ENCODE data around the gene MSN.
"Not testable (repeated sequence)": the region's sequence is repeated elsewhere in the genome, so short reads cannot be mapped to it uniquely, and the experiment has no call there.

MSN gene

GRCh38 chrX:65720381-65720964 is 53.0 kb downstream of the MSN start:
- DNase-seq = no peak

- no peak for DNase-seq
Observed at GRCh38 chrX:65723706-65724105, 56.3 kb downstream of the MSN start.

- DNase-seq = no peak
Observed at GRCh38 chrX:65726715-65727114, 59.3 kb downstream of the MSN start.

- DNase-seq = no peak
Observed at GRCh38 chrX:65731684-65732289, 64.3 kb downstream of the MSN start.

- DNase-seq = no peak
Observed at GRCh38 chrX:65740909-65741308, 73.5 kb downstream of the MSN start.

GRCh38 chrX:65741823-65742222 is 74.4 kb downstream of the MSN start:
- DNase-seq = no peak

GRCh38 chrX:65744965-65745364 is 77.5 kb downstream of the MSN start:
- no peak for DNase-seq

GRCh38 chrX:65745427-65745826 is 78.0 kb downstream of the MSN start:
- DNase-seq = no peak

- no peak for DNase-seq
Observed at GRCh38 chrX:65745992-65746391, 78.5 kb downstream of the MSN start.

GRCh38 chrX:65750674-65751469 is 83.4 kb downstream of the MSN start:
- no peak for DNase-seq

GRCh38 chrX:65751519-65751918 is 84.1 kb downstream of the MSN start:
- no peak for DNase-seq

GRCh38 chrX:65752294-65752693 is 84.8 kb downstream of the MSN start:
- no peak for DNase-seq

GRCh38 chrX:65755786-65756185 is 88.3 kb downstream of the MSN start:
- no peak for DNase-seq

- no peak for DNase-seq
Observed at GRCh38 chrX:65757943-65758342, 90.5 kb downstream of the MSN start.

- no peak for DNase-seq
Observed at GRCh38 chrX:65758505-65758904, 91.1 kb downstream of the MSN start.

GRCh38 chrX:65759525-65759924 is 92.1 kb downstream of the MSN start:
- not testable (repeated sequence) for DNase-seq

- DNase-seq = no peak
Observed at GRCh38 chrX:65769564-65770292, 102.3 kb downstream of the MSN start.

GRCh38 chrX:65772842-65773241 is 105.4 kb downstream of the MSN start:
- DNase-seq = no peak

GRCh38 chrX:65781845-65782244 is 114.4 kb downstream of the MSN start:
- no peak for DNase-seq

- no peak for DNase-seq
Observed at GRCh38 chrX:65783746-65784145, 116.3 kb downstream of the MSN start.

Measured in NCI-H2029 (cell line).